ENCODE results near the gene CYP2A6.
A peak's percentile ranks its signal among the peaks of the same experiment; 100 is the strongest.
"Not testable (repeated sequence)": the region's sequence is repeated elsewhere in the genome, so short reads cannot be mapped to it uniquely, and the experiment has no call there.

The CYP2A6 gene

DNA sequence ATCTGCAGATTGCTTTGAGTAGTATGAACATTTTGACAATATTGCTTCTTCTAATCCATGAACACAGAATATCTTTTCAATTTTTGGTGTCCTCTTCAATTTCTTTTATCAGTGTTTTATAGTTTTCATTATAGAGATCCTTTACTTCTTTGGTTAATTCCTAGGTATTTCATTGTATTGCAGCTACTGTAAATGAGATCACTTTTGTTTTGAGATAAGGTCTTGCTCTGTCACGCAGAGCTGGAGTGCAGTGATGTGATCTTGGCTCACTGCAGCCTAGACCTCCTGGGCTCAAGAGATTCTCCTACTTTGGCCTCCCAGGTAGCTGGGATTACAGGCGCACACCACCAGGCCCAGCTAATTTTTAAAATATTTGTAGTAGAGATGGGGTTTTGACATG is 22.0 kb upstream of the CYP2A6 start:
- Histone ChIP-seq H3K36me3 (ENCODE audit: insufficient read depth, low read length) (no peaks in the 10 kb centered on the region), H3K9me3 (ENCODE audit: low read depth, low read length) (no peaks in the 10 kb centered on the region), H3K4me3 (no peak overlapping the region), H3K27ac (no peak overlapping the region), H3K9ac (ENCODE audit: insufficient read length) (no peak overlapping the region)
- TF ChIP-seq POLR2AphosphoS5 (IDR thresholded peaks at IDR 0.05; ENCODE audit: borderline replicate concordance, low read depth, low read length) (no peak), EZH2 (IDR thresholded peaks at IDR 0.05) (no peak), FOXP2 (optimal IDR thresholded peaks at IDR 0.05; ENCODE audit: control extremely low read depth, extremely low read length, insufficient read depth) (no peak)
- DNase-seq (ENCODE audit: low read depth, low spot score) = no peak

DNA sequence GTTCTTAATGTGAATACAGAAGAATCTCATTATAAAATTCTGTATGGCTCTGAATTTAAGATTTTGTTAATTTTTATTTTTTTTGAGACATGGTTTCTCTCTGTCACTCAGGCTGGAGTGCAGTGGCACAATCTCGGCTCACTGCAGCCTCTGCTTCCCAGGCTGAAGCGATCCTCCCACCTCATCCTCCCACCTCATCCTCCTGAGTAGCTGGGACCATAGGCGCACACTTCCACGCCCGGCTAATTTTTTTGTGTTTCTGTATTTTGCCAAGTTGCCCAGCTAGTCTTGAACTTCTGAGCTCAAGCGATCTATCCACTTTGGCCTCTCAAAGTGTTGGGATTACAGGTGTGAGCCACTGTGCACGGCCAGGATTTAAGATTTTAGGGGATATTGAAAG is 17.5 kb upstream of the CYP2A6 start:
- Histone ChIP-seq H3K36me3 (ENCODE audit: insufficient read depth, low read length) (no peaks in the 10 kb centered on the region), H3K27ac (no peak overlapping the region), H3K9me3 (ENCODE audit: low read depth, low read length) (no peaks in the 10 kb centered on the region), H3K9ac (ENCODE audit: insufficient read length) (no peak overlapping the region), H3K4me3 (no peak overlapping the region)
- DNase-seq (ENCODE audit: low read depth, low spot score) = no peak
- TF ChIP-seq FOXP2 (optimal IDR thresholded peaks at IDR 0.05; ENCODE audit: control extremely low read depth, extremely low read length, insufficient read depth) = no peak
- no peak for TF ChIP-seq POLR2AphosphoS5 (IDR thresholded peaks at IDR 0.05; ENCODE audit: borderline replicate concordance, low read depth, low read length)
- no peak for TF ChIP-seq EZH2 (IDR thresholded peaks at IDR 0.05)

DNA sequence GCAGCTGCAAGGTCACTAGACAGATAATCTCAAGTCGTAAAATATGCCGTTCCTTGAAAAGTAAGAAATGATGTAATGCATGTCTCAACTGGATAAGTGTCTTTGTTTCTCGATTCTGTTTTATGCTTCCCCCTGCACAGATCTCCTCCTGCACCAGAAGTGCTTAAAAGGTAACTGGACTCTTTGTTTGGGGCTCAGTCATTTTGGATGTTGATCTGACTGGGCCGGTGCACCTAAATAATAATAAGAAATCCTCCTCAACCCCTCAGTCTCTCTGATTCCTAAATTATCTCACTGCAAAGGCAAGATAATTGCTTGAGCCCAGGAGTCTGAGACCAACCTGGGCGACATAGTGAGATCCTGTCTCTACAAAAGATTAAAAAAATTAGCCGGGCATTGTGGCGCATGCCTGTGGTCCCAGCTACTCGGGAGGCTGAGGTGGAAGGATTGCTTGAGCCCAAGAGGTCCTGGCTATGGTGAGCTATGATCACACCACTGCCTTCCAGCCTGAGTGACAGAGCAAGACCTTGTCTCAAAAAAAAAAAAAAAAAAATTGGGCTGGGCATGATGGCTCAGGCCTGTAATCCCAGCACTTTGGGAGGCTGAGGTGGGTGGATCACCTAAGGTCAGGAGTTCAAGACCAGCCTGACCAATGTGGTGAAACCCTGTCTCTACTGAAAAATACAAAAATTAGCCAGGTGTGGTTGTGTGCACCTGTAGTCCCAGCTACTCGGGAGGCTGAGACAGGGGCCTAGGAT is 14.7 kb upstream of the CYP2A6 start:
- not testable (repeated sequence) for H3K9ac ChIP-seq (ENCODE audit: insufficient read length); H3K36me3 ChIP-seq (ENCODE audit: insufficient read depth, low read length); H3K27ac ChIP-seq; DNase-seq (ENCODE audit: low read depth, low spot score); H3K9me3 ChIP-seq (ENCODE audit: low read depth, low read length); H3K4me3 ChIP-seq

DNA sequence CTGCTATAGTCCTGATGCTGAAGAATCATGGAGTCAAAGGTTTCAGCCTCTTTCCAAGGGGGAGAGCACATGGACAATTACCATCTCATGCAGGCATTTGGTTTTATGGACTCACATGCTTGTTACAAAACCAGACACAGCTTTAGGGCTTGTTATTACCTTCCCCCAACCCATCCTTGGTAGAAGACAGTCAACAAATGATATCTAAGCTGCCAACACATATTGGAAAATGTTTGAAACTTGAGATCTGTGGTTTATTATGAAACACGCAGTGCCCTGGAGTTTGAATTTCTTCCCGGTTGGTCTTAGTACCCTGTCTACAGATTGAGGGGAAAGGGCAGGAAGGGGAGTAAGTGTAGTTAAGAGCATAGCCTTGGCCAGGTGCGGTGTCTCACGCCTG is 12.5 kb upstream of the CYP2A6 start:
- no peak overlapping the region for H3K27ac ChIP-seq
- H3K9ac ChIP-seq (ENCODE audit: insufficient read length) = no peak overlapping the region
- peak; percentile 0 for DNase-seq (ENCODE audit: low read depth, low spot score)
- no peaks in the 10 kb centered on the region for H3K9me3 ChIP-seq (ENCODE audit: low read depth, low read length)
- H3K4me3 ChIP-seq = no peak overlapping the region
- no peak for TF ChIP-seq EZH2 (IDR thresholded peaks at IDR 0.05)
- TF ChIP-seq POLR2AphosphoS5 (IDR thresholded peaks at IDR 0.05; ENCODE audit: borderline replicate concordance, low read depth, low read length) = no peak
- no peak for TF ChIP-seq FOXP2 (optimal IDR thresholded peaks at IDR 0.05; ENCODE audit: control extremely low read depth, extremely low read length, insufficient read depth)
- no peaks in the 10 kb centered on the region for H3K36me3 ChIP-seq (ENCODE audit: insufficient read depth, low read length)

DNA sequence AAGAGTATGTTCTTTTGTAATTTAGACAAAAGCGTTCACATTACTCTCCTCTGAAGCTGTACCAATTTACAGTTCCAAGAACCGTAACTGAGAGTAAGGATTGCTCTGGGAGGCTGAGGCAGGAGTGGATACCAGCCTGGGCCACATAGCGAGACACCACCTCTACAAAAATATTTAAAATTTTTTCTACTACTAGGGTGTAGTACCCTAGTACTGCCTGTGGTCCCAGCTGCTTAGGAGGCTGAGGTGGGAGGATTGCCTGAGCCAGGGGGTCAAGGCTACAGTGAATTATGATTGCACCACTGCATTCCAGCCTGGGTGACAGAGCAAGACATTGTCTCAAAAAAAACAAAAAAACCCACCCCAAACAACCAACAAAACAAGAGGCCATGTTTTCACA is 12.1 kb upstream of the CYP2A6 start:
- Histone ChIP-seq H3K9ac (ENCODE audit: insufficient read length) (no peak overlapping the region), H3K27ac (no peak overlapping the region), H3K4me3 (no peak overlapping the region), H3K9me3 (ENCODE audit: low read depth, low read length) (no peaks in the 10 kb centered on the region), H3K36me3 (ENCODE audit: insufficient read depth, low read length) (no peaks in the 10 kb centered on the region)
- TF ChIP-seq EZH2 (IDR thresholded peaks at IDR 0.05) (no peak), FOXP2 (optimal IDR thresholded peaks at IDR 0.05; ENCODE audit: control extremely low read depth, extremely low read length, insufficient read depth) (no peak), POLR2AphosphoS5 (IDR thresholded peaks at IDR 0.05; ENCODE audit: borderline replicate concordance, low read depth, low read length) (no peak)
- DNase-seq (ENCODE audit: low read depth, low spot score) = no peak

DNA sequence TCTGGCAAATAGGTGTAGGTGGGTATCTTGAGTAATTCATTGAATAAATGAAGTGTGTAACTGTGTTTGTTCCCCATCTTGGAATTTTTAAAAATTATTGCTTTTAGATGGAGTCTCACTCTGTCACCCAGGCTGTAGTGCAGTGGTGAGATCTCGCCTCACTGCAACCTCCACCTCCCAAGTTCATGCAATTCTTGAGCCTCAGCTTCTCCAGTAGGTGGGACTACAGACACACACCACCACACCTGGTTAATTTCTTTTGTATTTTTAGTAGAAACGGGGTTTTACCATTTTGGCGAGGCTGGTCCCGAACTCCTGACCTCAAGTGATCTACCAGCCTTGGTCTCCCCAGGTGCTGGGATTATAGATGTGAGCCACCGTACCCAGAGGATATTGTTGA is 7.9 kb upstream of the CYP2A6 start:
- Histone ChIP-seq H3K9ac (ENCODE audit: insufficient read length) (no peak overlapping the region), H3K9me3 (ENCODE audit: low read depth, low read length) (no peaks in the 10 kb centered on the region), H3K27ac (no peak overlapping the region), H3K36me3 (ENCODE audit: insufficient read depth, low read length) (no peaks in the 10 kb centered on the region), H3K4me3 (no peak overlapping the region)
- no peak for DNase-seq (ENCODE audit: low read depth, low spot score)
- TF ChIP-seq EZH2 (IDR thresholded peaks at IDR 0.05) (no peak), POLR2AphosphoS5 (IDR thresholded peaks at IDR 0.05; ENCODE audit: borderline replicate concordance, low read depth, low read length) (no peak)

DNA sequence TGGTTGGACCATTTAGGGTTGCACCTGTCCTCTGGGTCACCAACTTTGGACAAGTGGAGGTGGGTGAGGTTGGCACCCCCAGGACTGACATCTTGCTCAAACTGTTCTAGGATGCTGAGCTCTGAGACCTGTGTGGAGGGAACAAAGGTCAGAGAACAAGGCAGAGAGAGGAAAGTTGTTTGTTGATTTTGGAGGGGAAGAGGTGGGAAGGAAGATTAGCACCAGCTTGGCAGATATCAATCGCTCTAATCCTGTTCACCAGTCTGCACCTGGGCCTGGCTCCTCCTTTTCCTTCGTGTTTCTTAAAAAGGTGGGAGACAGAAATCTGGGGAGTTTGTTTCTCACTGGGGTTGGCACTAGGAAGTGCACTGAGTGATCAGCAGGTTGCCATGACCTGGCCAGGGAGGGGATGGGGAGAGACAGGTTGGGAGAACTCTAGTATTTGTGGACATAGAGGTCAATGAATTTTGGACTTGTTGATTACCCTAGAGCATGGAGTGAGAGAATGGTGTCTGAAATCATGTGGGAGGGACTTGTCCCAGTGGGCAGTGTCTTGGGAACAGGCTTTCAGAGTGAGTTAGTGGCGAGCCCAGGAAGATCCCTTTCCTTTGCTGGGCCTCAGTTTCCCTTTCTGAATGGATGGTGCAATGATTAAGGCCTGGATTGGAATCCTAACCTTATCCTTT is 2.4 kb upstream of the CYP2A6 start:
- H3K9ac ChIP-seq (ENCODE audit: insufficient read length); H3K4me3 ChIP-seq; H3K9me3 ChIP-seq (ENCODE audit: low read depth, low read length); H3K36me3 ChIP-seq (ENCODE audit: insufficient read depth, low read length); DNase-seq (ENCODE audit: low read depth, low spot score); H3K27ac ChIP-seq: not testable (repeated sequence)

DNA sequence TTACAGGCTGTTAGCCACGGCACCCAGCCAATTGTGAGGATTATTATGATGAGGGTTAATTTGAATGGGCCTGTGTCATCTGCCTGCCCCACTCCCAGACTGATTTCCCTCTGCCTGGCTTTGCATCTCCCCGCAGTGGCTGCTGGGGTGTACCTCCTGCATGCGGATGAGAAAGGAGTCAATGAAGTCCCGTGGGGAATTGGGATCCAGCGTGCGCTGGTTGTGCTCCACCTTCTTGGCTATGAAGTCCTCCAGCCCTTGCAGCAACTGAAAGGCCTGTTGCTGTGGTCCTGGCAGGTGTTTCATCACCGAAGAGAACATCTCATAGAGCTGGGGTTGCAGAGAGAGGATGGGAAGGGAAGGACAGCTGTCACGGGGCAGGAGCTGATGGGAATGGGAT is 3.5 kb downstream of the CYP2A6 start:
- not testable (repeated sequence) for H3K4me3 ChIP-seq; H3K9ac ChIP-seq (ENCODE audit: insufficient read length); H3K27ac ChIP-seq; DNase-seq (ENCODE audit: low read depth, low spot score); H3K36me3 ChIP-seq (ENCODE audit: insufficient read depth, low read length); H3K9me3 ChIP-seq (ENCODE audit: low read depth, low read length)

DNA sequence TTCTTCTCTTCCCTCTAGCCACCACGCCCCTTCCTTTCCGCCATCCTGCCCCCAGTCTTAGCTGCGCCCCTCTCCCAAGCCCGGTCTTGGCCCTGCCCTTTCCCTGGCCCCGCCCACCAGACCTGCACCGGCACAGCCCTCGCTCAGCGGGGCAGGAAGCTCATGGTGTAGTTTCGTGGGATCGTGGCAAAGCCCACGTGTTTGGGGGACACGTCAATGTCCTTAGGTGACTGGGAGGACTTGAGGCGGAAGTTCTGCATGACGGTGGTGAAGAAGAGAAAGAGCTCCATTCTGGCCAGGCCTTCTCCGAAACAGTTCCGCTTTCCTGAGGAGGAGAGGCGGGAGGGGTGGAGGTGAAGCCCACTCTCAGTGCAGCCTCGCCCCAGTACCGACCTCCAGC is 6.6 kb downstream of the CYP2A6 start:
- H3K9me3 ChIP-seq (ENCODE audit: low read depth, low read length); DNase-seq (ENCODE audit: low read depth, low spot score); H3K27ac ChIP-seq; H3K9ac ChIP-seq (ENCODE audit: insufficient read length); H3K4me3 ChIP-seq; H3K36me3 ChIP-seq (ENCODE audit: insufficient read depth, low read length): not testable (repeated sequence)

DNA sequence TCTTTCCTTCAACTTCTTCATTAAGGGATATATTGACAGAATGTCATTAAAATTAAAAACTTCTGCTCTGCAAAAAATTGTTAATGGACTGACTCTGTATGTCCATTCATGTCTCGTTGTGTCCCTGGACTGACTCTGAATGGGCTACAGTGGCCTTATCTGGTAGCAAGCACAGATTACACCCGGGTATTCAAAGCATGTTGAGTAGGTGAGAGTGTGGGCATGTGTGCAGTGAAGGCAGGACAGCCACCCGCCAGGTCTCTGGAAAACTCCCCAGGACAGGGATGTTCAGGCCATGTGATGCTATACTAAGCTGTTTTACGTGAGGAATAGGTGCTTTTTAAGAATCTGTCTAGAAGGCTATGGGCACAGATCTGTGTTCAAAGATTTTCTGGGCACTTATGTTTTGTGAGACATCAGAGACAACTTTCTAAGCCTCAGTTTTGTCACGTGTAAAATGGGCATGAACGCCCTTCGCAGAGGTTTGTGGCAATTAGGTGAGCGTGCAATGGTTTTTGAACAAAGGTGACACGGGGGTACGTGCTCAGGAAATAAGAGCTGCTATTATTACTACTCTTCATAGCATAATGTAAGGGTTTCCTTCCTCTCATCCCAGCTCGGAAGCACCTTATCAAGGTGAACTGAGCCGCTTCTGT is 7.1 kb downstream of the CYP2A6 start:
- DNase-seq (ENCODE audit: low read depth, low spot score); H3K4me3 ChIP-seq; H3K9me3 ChIP-seq (ENCODE audit: low read depth, low read length); H3K27ac ChIP-seq; H3K9ac ChIP-seq (ENCODE audit: insufficient read length); H3K36me3 ChIP-seq (ENCODE audit: insufficient read depth, low read length): not testable (repeated sequence)

DNA sequence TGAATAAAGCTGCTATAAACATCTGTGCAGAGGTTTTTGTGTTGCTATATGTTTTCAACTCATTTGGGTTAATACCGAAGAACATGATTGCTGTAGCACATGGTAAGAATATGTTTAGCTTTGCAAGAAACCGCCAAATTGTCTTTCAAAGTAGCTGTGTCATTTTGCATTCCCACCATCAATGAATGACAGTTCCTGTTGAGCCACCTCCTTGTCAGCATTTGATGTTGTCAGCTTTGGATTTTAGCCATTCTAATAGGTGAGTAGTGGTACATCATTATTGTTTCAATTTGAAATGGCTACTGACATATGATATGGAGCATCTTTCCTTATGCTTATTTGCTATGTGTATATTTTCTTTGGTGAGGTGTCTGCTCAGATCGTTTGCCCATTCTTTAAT is 8.2 kb downstream of the CYP2A6 start:
- not testable (repeated sequence) for DNase-seq (ENCODE audit: low read depth, low spot score); H3K9me3 ChIP-seq (ENCODE audit: low read depth, low read length); H3K27ac ChIP-seq; H3K36me3 ChIP-seq (ENCODE audit: insufficient read depth, low read length); H3K9ac ChIP-seq (ENCODE audit: insufficient read length); H3K4me3 ChIP-seq

DNA sequence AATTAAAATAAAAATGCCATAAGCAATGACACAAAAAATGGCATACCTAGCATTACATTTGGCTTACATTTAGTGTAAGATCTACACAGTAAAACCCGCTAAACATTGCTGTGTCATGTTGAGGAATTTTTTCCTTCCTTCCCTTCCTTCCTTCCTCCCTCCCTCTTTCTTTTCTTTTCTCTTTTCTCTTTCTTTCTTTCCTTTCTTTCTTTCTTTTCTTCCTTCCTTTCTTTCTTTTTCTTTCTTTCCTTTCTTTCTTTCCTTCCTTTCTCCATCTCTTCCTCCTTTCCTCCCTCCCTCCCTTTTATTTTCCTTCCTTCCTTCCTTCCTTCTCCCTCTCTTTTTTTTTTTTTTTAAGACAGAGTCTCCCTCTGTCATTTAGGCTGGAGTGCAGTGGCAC is 11.8 kb downstream of the CYP2A6 start:
- H3K9me3 ChIP-seq (ENCODE audit: low read depth, low read length); DNase-seq (ENCODE audit: low read depth, low spot score); H3K36me3 ChIP-seq (ENCODE audit: insufficient read depth, low read length); H3K4me3 ChIP-seq; H3K27ac ChIP-seq; H3K9ac ChIP-seq (ENCODE audit: insufficient read length): not testable (repeated sequence)
